ENCODE measurements around the gene SMC5. TPM values are rescaled to one million over a fixed set of nuclear protein-coding genes. Genes with fewer than 3 reads are reported as not detected.

The SMC5 gene
- total RNA-seq, 1 experiment from 2014 or later: 27.5 TPM

DNA sequence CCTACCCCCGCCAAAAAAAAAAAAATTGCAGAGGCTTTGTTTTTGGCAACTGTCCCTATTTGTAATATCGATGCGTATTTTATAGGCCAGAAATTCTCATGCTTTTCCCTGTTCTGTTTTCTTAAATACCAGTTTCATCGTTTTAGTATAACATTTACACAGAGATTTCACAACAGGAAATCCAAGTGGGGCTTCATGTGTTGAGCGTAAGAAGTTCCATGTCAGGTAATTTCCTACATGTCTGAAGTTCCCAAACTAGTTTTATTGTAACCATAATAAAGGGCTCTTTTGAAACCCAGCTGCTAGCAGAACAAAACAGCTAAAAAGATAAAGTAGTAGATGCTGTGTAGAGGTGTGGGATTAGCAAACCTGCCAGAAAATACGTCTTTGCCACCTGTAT lies 4.2 kb downstream of the SMC5 start:
- Histone ChIP-seq H3K27ac (ENCODE audit: low read depth, low read length) (no peak overlapping the region), H3K36me3 (ENCODE audit: control insufficient read depth in 1 of 2, insufficient read depth in 2 of 2, low read length in 2 of 2) (peaks cover 45% of the 10 kb centered on the region in 2 experiments), H3K27me3 (ENCODE audit: insufficient read depth, low read length) (no peaks in the 10 kb centered on the region), H4K20me1 (ENCODE audit: insufficient read depth) (peaks cover 18% of the 10 kb centered on the region; the same call in 1 of the 2 replicates), H3K9me2 (ENCODE audit: insufficient read depth) (no peaks in the 10 kb centered on the region), H2AFZ (ENCODE audit: low read depth, low read length, poor library complexity, severe bottlenecking) (no peak overlapping the region), H3K4me1 (ENCODE audit: control insufficient read depth in 1 of 2, insufficient read depth in 2 of 2, low read length in 2 of 2) (peaks cover 5 to 22% of the 10 kb centered on the region in 2 experiments; a peak in 3 of 4 replicates), H3K9ac (ENCODE audit: low read length) (no peak overlapping the region), H3K9me3 (ENCODE audit: control insufficient read depth in 1 of 2, insufficient read depth in 1 of 2, low read depth in 1 of 2, low read length in 2 of 2) (no peaks in the 10 kb centered on the region), H3K79me2 (ENCODE audit: insufficient read depth, low read length) (peaks cover 92% of the 10 kb centered on the region), H3K4me3 (replicated peaks in 1 of 2; ENCODE audit: low read depth in 1 of 2, low read length in 2 of 2) (no peak overlapping the region), H3K4me2 (ENCODE audit: low read length) (no peak overlapping the region)
- no TSS peak for BruUV-seq (replicated peaks)
- DNase-seq (ENCODE audit: low read depth, low spot score): no peak
- no peak for TF ChIP-seq CBX3 (IDR thresholded peaks at IDR 0.05; ENCODE audit: low read depth)
- CTCF ChIA-PET: no interaction called here
- RAD21 ChIA-PET (ENCODE audit: low non-redundant PET in 1 of 2, low total read pairs in 2 of 2, uncharacterized antibody in 2 of 2, unreplicated experiment in 2 of 2): no interaction called here
- ATAC-seq: no peak
- intact Hi-C loops (cut with micrococcal nuclease): no loop called here
- POLR2A ChIA-PET: no interaction called here

DNA sequence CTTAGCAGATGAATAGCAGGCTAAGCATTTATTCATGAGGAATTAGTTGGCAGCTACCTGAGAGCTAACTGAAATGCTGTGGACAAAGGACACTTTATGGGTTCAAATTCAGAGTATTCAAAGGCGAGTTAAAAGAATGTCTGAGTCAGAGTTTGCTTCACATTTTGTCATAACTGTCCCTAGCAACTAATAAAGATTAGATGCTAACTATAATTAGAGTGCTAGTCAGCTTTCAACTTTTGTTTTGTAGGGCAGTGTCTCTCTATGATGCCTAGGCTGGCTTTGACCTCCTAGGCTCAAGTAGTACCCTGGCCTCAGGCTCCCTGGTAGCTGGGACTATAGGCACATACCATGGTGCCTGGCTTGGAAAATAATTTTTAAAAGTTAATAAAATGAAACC lies 4.6 kb downstream of the SMC5 start:
- POLR2A ChIA-PET: no interaction called here
- no peak for TF ChIP-seq FOSL1 (IDR thresholded peaks at IDR 0.05; ENCODE audit: low read depth)
- no peak for TF ChIP-seq SP1 (IDR thresholded peaks at IDR 0.05; ENCODE audit: low read depth)
- TF ChIP-seq SIN3A (IDR thresholded peaks at IDR 0.05; ENCODE audit: low read depth): no peak
- peaks cover 96% of the 10 kb centered on the region for H3K79me2 ChIP-seq (ENCODE audit: insufficient read depth, low read length)
- no peaks in the 10 kb centered on the region for H3K9me3 ChIP-seq (ENCODE audit: control insufficient read depth in 1 of 2, insufficient read depth in 1 of 2, low read depth in 1 of 2, low read length in 2 of 2)
- H3K4me2 ChIP-seq (ENCODE audit: low read length): no peak overlapping the region
- H2AFZ ChIP-seq (ENCODE audit: low read depth, low read length, poor library complexity, severe bottlenecking): no peak overlapping the region
- intact Hi-C loops (cut with micrococcal nuclease): no loop called here
- DNase-seq (ENCODE audit: low read depth, low spot score) (no peak), ATAC-seq (no peak)
- peaks cover 45% of the 10 kb centered on the region in 2 experiments for H3K36me3 ChIP-seq (ENCODE audit: control insufficient read depth in 1 of 2, insufficient read depth in 2 of 2, low read length in 2 of 2)
- RAD21 ChIA-PET (ENCODE audit: low non-redundant PET in 1 of 2, low total read pairs in 2 of 2, uncharacterized antibody in 2 of 2, unreplicated experiment in 2 of 2): no interaction called here
- no peak overlapping the region for H3K4me3 ChIP-seq (replicated peaks in 1 of 2; ENCODE audit: low read depth in 1 of 2, low read length in 2 of 2)
- H3K27me3 ChIP-seq (ENCODE audit: insufficient read depth, low read length): no peaks in the 10 kb centered on the region
- CTCF ChIA-PET: no interaction called here
- BruUV-seq (replicated peaks): no TSS peak
- no peak overlapping the region for H3K9ac ChIP-seq (ENCODE audit: low read length)
- H3K4me1 ChIP-seq (ENCODE audit: control insufficient read depth in 1 of 2, insufficient read depth in 2 of 2, low read length in 2 of 2): peaks cover 5 to 18% of the 10 kb centered on the region in 2 experiments; a peak in 3 of 4 replicates
- H3K9me2 ChIP-seq (ENCODE audit: insufficient read depth): no peaks in the 10 kb centered on the region
- peaks cover 18% of the 10 kb centered on the region; the same call in 1 of the 2 replicates for H4K20me1 ChIP-seq (ENCODE audit: insufficient read depth)
- no peak overlapping the region for H3K27ac ChIP-seq (ENCODE audit: low read depth, low read length)

DNA sequence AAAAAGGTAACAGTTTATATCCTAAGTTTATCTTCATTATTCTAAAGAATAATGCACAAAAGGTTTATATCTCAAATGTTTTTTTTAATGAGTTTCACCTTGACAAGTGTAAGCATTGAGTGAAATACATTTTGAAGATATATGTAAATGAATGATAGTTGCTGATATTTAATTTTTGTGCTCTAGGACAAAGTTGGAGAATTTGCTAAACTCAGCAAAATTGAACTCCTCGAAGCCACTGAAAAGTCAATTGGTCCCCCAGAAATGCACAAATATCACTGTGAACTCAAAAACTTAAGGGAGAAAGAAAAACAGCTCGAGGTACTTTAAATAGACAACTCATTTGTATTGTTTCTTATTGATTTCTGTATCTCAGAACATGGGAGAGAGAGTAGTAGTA lies 19.5 kb downstream of the SMC5 start:
- no peak for TF ChIP-seq POLR2AphosphoS5 (IDR thresholded peaks at IDR 0.05; ENCODE audit: low read depth, low read length)
- TF ChIP-seq ZFX (IDR thresholded peaks at IDR 0.05): no peak
- TF ChIP-seq JUND (IDR thresholded peaks at IDR 0.05): no peak
- no peak for TF ChIP-seq ELF1 (IDR thresholded peaks at IDR 0.05; ENCODE audit: borderline replicate concordance, low read depth)
- TF ChIP-seq POLR2A (IDR thresholded peaks at IDR 0.05; ENCODE audit: borderline replicate concordance, extremely low read depth, insufficient read depth, insufficient read length): no peak
- no peak for TF ChIP-seq TCF7L2 (IDR thresholded peaks at IDR 0.05; ENCODE audit: borderline replicate concordance, extremely low read depth, insufficient read depth, insufficient read length)
- no peak for TF ChIP-seq CBX3 (IDR thresholded peaks at IDR 0.05; ENCODE audit: low read depth)
- no peak for TF ChIP-seq FOSL1 (IDR thresholded peaks at IDR 0.05; ENCODE audit: low read depth)
- no peak for TF ChIP-seq CEBPB (IDR thresholded peaks at IDR 0.05; ENCODE audit: low read depth)
- TF ChIP-seq SP1 (IDR thresholded peaks at IDR 0.05; ENCODE audit: low read depth): no peak
- TF ChIP-seq, protein P1, sequence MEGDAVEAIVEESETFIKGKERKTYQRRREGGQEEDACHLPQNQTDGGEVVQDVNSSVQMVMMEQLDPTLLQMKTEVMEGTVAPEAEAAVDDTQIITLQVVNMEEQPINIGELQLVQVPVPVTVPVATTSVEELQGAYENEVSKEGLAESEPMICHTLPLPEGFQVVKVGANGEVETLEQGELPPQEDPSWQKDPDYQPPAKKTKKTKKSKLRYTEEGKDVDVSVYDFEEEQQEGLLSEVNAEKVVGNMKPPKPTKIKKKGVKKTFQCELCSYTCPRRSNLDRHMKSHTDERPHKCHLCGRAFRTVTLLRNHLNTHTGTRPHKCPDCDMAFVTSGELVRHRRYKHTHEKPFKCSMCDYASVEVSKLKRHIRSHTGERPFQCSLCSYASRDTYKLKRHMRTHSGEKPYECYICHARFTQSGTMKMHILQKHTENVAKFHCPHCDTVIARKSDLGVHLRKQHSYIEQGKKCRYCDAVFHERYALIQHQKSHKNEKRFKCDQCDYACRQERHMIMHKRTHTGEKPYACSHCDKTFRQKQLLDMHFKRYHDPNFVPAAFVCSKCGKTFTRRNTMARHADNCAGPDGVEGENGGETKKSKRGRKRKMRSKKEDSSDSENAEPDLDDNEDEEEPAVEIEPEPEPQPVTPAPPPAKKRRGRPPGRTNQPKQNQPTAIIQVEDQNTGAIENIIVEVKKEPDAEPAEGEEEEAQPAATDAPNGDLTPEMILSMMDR (IDR thresholded peaks at IDR 0.05 in 2 of 3, conservative IDR thresholded peaks at IDR 0.05 in 1 of 3; ENCODE audit: borderline replicate concordance in 1 of 3, insufficient read depth in 1 of 3, low read depth in 2 of 3, low read length in 2 of 3): no peak
- ChIA-PET CTCF (no interaction called here), POLR2A (no interaction called here), RAD21 (ENCODE audit: low non-redundant PET in 1 of 2, low total read pairs in 2 of 2, uncharacterized antibody in 2 of 2, unreplicated experiment in 2 of 2) (no interaction called here)
- intact Hi-C loops (cut with micrococcal nuclease): no loop called here
- Histone ChIP-seq H3K4me3 (replicated peaks in 1 of 2; ENCODE audit: low read depth in 1 of 2, low read length in 2 of 2) (no peak overlapping the region), H3K27ac (ENCODE audit: low read depth, low read length) (no peak overlapping the region), H4K20me1 (ENCODE audit: insufficient read depth) (peaks cover 15% of the 10 kb centered on the region; the same call in 1 of the 2 replicates), H3K27me3 (ENCODE audit: insufficient read depth, low read length) (no peaks in the 10 kb centered on the region), H2AFZ (ENCODE audit: low read depth, low read length, poor library complexity, severe bottlenecking) (no peak overlapping the region), H3K9me2 (ENCODE audit: insufficient read depth) (no peaks in the 10 kb centered on the region), H3K79me2 (ENCODE audit: insufficient read depth, low read length) (peaks cover 80% of the 10 kb centered on the region), H3K9me3 (ENCODE audit: control insufficient read depth in 1 of 2, insufficient read depth in 1 of 2, low read depth in 1 of 2, low read length in 2 of 2) (no peaks in the 10 kb centered on the region), H3K4me2 (ENCODE audit: low read length) (no peak overlapping the region), H3K9ac (ENCODE audit: low read length) (no peak overlapping the region), H3K4me1 (ENCODE audit: control insufficient read depth in 1 of 2, insufficient read depth in 2 of 2, low read length in 2 of 2) (no peaks in the 10 kb centered on the region), H3K36me3 (ENCODE audit: control insufficient read depth in 1 of 2, insufficient read depth in 2 of 2, low read length in 2 of 2) (peaks cover 12 to 29% of the 10 kb centered on the region in 2 experiments; a peak in 3 of 4 replicates)
- no peak for DNase-seq (ENCODE audit: low read depth, low spot score)
- ATAC-seq: no peak
- no TSS peak for BruUV-seq (replicated peaks)
